Measurements from ENCODE around the gene B4GALNT4. TPM values are rescaled to one million over a fixed set of nuclear protein-coding genes. Genes with fewer than 3 reads are reported as not detected.

B4GALNT4 gene
- total RNA-seq, 2 donors from 2014 or later: 2.1 to 2.7 TPM

DNA sequence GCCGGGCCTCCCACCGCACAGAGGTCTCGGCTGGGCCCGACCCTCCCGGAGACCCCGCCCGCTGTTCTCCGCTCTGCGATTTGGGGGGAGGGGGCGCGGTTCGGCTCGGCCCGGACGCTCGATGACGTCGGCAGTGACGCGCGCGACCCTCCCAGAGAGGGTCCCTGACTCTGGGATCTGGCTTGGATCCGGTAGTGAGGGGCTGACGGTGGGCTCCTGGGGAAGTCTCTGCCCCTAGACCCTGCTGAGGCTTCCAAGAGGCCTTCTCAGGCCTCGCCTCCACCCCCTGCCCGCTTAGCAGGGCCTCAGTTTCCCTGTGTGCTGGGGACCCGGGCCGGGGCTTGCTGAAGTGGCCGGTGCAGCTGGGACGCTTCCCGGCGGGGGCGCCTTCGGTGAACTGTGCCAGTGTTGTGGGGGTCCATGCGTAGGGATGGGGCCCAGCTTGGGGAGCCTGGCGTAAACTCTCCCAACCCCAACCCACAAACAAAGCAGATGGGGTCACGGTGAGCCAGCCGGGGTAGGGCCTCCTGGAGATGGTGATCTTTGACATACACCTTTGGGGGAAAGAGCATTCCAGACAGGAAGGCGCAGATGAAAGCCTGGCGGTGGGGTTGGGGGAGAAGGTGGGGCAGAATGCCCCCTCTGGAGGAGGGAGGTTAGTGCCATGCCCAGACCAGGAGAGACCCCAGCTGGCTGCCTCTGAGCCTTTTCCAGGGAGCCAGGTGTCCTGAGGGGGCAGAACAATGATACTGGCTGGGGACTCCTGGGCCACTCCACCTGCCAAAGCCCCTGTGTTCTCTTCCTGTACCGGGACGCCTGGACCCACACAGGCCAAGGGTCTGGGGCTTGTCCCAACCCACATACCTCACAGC, 1.0 kb downstream of the B4GALNT4 start:
- no peak for ATAC-seq (replicated peaks in 1 of 2)
- peaks cover 2 to 7% of the 10 kb centered on the region in 2 donors for H3K36me3 Mint-ChIP-seq (ENCODE audit: insufficient read depth in 2 of 2)
- no peak overlapping the region for H3K27ac Mint-ChIP-seq

DNA sequence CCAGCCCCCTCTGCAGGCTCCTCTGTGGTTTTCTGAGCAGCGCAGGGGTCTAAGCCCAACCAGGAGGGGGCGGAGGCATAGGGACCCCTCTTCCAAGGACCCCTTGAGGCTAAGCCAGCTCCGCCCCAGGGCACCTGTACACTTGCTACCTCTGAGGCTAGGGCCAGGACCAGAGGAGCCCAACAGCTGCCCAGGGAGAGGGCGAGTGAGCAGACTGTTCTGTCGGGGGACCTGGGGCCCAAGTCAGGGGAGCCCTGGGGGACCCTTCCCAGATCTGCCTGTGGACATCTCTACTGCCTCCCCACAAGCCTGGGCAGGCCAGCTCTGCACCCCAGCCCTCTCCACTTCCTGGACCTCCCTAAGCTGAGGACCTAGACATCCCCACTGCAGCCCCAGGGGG, 1.8 kb downstream of the B4GALNT4 start:
- no peaks in the 10 kb centered on the region for H3K9me3 Mint-ChIP-seq
- peaks cover 2 to 7% of the 10 kb centered on the region in 2 donors for H3K36me3 Mint-ChIP-seq (ENCODE audit: insufficient read depth in 2 of 2)
- peak overlapping the region; percentile 13 to 21 for H3K4me3 Mint-ChIP-seq
- no peak overlapping the region for H3K27ac Mint-ChIP-seq
- no peak for ATAC-seq (replicated peaks in 1 of 2)
- no peak for DNase-seq
- H3K27me3 Mint-ChIP-seq (ENCODE audit: low read depth): peaks cover 34% of the 10 kb centered on the region
- H3K4me1 Mint-ChIP-seq (ENCODE audit: low read depth): peaks cover 14% of the 10 kb centered on the region

More for the DNA sequence above, 1.0 kb downstream of the B4GALNT4 start:
- Mint-ChIP-seq H3K4me1 (ENCODE audit: low read depth) (peaks cover 14% of the 10 kb centered on the region), H3K4me3 (peak overlapping the region; percentile 58 to 75), H3K9me3 (no peaks in the 10 kb centered on the region), H3K27me3 (ENCODE audit: low read depth) (peaks cover 34% of the 10 kb centered on the region)
- no peak for DNase-seq

DNA sequence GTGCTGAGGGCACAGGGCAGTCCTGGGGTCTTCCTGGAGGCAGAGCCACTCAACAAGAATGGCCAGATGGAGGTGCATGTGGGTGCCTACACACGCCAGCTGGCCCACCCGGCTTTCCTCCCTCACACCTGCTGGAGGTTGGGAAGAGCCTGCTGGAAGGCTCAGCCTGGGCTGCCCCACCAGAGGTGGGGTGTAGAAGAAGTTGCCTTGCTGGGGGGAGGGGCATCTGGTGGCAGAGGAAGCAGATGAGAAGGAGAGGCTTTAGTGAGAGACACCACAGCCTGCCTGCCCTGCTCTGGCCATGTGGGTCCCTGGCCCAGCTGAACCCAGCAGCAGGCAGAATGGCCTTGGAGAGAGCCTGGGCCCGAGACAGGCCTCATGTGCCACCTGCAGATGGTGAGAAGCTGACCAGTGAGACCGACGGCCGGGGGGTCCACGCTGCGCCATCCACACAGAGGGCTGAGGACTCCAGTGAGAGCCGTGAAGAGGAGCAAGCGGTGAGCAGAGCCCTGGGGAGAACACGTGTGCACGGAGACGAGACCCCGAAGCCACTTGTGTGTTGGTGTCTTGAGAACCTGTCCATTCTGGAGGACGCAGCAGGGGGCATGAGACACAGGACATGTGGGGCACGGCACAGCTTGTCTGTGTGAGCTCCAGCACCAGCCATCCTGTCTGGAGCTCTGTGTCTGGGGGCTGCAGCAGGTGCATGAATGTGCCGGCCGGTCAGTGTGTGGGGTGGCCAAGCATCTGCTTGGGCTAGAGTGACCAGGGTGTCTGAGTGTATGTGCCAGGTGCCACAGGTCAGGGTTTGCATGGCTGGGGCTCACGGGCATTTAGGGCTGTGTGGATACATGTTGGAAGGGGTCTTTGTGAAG, 2.7 kb downstream of the B4GALNT4 start:
- DNase-seq (no peak), ATAC-seq (replicated peaks in 1 of 2) (no peak)
- no peaks in the 10 kb centered on the region for H3K9me3 Mint-ChIP-seq
- H3K4me1 Mint-ChIP-seq (ENCODE audit: low read depth): peaks cover 14% of the 10 kb centered on the region
- peaks cover 33% of the 10 kb centered on the region for H3K27me3 Mint-ChIP-seq (ENCODE audit: low read depth)
- H3K36me3 Mint-ChIP-seq (ENCODE audit: insufficient read depth in 2 of 2): peaks cover 2 to 7% of the 10 kb centered on the region in 2 donors
- no peak overlapping the region for H3K4me3 Mint-ChIP-seq
- H3K27ac Mint-ChIP-seq: no peak overlapping the region

DNA sequence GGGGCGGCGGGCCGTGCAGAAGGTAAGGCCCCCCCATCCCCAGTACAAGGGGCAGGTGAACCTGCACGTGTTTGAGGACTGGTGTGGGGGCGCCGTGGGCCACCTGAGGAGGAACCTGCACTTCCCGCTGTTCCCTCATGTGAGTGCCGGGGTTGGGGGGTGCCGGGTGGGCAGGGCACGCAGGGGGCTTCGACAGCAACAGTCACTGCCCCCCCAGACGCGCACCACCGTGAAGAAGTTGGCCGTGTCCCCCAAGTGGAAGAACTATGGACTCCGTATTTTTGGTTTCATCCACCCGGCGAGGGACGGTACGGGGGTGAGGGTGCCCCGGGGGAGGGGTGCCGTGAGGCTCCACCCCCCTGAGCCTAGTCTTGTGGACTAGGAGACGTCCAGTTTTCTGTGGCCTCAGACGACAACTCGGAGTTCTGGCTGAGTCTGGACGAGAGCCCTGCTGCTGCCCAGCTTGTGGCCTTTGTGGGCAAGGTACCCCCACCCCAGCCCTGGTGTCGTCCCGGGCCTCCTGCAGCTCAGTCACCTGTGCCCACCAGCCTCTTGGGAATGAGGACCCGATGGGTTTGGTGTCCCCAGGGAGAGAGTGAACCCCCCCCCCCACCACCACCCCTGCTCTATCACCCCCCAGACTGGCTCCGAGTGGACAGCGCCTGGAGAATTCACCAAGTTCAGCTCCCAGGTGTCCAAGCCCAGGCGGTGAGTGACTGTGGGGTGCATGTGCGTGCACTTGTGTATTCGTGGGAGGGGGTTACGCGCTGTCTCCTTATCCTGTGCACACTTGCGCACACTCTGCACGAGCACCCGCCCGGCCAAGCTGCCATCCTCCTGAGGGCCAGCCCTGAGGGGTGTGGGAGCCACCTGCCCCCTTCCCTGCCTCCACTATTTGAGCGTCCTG, 3.8 kb downstream of the B4GALNT4 start:
- DNase-seq: no peak
- no peaks in the 10 kb centered on the region for H3K9me3 Mint-ChIP-seq
- H3K4me1 Mint-ChIP-seq (ENCODE audit: low read depth): peaks cover 9% of the 10 kb centered on the region
- peaks cover 22% of the 10 kb centered on the region for H3K27me3 Mint-ChIP-seq (ENCODE audit: low read depth)
- H3K27ac Mint-ChIP-seq: no peak overlapping the region
- no peak for ATAC-seq (replicated peaks in 1 of 2)
- H3K4me3 Mint-ChIP-seq: no peak overlapping the region
- H3K36me3 Mint-ChIP-seq (ENCODE audit: insufficient read depth in 2 of 2): peaks cover 2 to 7% of the 10 kb centered on the region in 2 donors

DNA sequence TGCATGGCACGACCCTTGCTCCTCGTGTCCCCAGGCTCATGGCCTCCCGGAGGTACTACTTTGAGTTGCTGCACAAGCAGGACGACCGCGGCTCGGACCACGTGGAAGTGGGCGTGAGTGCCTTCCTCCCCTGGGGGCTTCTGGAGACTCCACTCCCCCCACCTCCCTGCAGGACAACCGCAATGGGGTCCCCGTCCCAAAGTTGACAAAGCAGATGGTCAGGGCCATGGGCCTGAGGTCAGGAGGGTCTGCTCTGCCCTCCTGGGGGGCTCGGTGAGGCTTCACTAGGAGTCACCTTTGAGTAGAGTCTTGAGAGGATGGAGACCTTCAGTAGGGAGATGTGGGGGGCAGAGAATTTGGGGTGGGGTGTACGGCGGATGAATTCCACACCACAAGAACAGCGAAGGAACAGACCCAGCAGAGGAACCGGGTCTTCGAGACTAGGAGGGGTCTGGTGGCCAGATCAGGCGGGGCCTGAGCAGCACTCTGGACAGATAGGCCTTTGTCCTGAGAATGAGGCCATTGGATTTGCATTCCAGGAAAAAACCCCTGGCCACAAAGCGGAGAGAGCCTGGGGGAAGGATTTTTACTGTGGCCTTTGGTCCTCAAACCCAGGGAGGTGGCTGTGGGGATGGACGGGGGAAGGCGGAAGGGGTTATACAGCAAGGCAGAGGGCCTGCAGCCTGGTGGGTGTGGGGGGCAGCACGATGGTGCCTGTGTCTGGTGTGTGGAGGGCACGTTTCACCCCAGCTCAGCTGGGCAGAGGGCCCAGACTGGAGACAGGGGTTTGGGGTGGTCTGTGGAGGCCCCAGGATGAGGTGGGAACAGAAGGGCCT, 4.6 kb downstream of the B4GALNT4 start:
- no peak for DNase-seq
- peaks cover 15% of the 10 kb centered on the region for H3K27me3 Mint-ChIP-seq (ENCODE audit: low read depth)
- peaks cover 0 to 5% of the 10 kb centered on the region in 2 donors for H3K36me3 Mint-ChIP-seq (ENCODE audit: insufficient read depth in 2 of 2)
- no peak for ATAC-seq (replicated peaks in 1 of 2)
- H3K4me1 Mint-ChIP-seq (ENCODE audit: low read depth): peaks cover 3% of the 10 kb centered on the region
- H3K27ac Mint-ChIP-seq: no peak overlapping the region
- no peak overlapping the region for H3K4me3 Mint-ChIP-seq
- no peaks in the 10 kb centered on the region for H3K9me3 Mint-ChIP-seq

DNA sequence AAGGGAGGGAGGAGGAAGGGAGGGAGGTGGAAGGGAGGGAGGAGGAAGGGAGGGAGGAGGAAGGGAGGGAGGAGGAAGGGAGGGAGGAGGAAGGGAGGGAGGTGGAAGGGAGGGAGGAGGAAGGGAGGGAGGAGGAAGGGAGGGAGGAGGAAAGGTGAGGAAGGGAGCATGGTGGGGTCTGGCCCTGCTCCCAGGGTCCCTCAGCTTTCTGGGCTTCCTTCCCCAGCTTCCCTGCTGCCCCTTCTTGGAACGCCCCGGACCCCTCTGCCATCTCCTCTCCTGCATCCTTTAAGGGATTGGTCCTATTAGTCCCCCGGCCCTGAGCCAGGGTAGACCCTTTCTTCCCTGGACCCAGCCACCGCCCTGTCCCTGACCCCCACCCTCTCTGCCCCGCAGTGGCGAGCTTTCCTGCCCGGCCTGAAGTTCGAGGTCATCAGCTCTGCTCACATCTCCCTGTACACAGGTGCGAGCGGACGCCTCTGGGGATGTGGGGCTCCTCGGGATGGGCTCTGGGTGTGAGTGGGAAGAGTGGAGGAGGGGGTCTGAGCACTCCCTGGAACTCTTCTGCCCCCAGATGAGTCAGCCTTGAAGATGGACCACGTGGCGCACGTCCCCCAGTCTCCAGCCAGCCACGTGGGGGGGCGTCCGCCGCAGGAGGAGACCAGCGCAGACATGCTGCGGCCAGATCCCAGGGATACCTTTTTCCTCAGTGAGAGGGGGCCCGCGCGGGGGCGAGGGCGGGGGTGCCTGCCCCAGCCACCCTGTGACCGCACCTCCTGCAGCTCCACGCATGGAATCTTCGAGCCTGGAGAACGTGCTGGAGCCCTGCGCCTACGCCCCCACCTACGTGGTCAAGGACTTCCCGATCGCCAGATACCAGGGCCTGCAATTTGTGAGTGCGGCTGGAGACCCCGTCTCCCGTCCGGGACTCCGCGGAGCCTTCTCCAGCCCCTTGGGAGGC, 6.0 kb downstream of the B4GALNT4 start:
- no peak for ATAC-seq (replicated peaks in 1 of 2)
- Mint-ChIP-seq H3K27ac (no peak overlapping the region), H3K36me3 (ENCODE audit: insufficient read depth in 2 of 2) (peaks cover 0 to 5% of the 10 kb centered on the region in 2 donors)

DNA sequence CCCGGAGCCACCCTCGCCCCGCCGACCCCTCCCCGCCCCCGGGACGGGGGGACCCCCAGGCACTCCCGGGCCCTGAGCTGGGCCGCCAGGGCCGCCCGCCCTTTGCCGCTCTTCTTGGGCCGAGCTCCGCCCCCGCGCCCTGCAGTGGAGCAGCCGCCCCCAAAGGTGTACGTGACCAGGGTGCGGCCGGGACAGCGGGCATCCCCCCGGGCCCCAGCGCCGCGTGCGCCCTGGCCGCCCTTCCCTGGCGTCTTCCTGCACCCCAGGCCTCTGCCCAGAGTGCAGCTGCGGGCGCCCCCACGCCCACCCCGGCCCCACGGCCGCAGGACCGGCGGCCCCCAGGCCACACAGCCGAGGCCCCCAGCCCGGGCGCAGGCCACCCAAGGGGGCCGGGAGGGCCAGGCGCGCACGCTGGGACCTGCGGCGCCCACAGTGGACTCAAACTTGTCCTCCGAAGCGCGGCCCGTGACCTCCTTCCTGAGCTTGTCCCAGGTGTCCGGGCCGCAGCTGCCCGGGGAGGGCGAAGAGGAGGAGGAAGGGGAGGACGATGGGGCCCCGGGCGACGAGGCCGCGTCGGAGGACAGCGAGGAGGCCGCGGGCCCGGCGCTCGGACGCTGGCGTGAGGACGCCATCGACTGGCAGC, 7.4 kb downstream of the B4GALNT4 start:
- Mint-ChIP-seq H3K27ac (no peak overlapping the region), H3K4me3 (no peak overlapping the region), H3K4me1 (ENCODE audit: low read depth) (peaks cover 3% of the 10 kb centered on the region), H3K9me3 (no peaks in the 10 kb centered on the region), H3K36me3 (ENCODE audit: insufficient read depth in 2 of 2) (peaks cover 0 to 5% of the 10 kb centered on the region in 2 donors), H3K27me3 (ENCODE audit: low read depth) (no peaks in the 10 kb centered on the region)
- ATAC-seq (replicated peaks in 1 of 2): no peak
- DNase-seq: no peak

More for the DNA sequence above, 6.0 kb downstream of the B4GALNT4 start:
- no peaks in the 10 kb centered on the region for H3K9me3 Mint-ChIP-seq
- no peak for DNase-seq
- H3K4me3 Mint-ChIP-seq: no peak overlapping the region
- peaks cover 3% of the 10 kb centered on the region for H3K4me1 Mint-ChIP-seq (ENCODE audit: low read depth)
- peaks cover 11% of the 10 kb centered on the region for H3K27me3 Mint-ChIP-seq (ENCODE audit: low read depth)

DNA sequence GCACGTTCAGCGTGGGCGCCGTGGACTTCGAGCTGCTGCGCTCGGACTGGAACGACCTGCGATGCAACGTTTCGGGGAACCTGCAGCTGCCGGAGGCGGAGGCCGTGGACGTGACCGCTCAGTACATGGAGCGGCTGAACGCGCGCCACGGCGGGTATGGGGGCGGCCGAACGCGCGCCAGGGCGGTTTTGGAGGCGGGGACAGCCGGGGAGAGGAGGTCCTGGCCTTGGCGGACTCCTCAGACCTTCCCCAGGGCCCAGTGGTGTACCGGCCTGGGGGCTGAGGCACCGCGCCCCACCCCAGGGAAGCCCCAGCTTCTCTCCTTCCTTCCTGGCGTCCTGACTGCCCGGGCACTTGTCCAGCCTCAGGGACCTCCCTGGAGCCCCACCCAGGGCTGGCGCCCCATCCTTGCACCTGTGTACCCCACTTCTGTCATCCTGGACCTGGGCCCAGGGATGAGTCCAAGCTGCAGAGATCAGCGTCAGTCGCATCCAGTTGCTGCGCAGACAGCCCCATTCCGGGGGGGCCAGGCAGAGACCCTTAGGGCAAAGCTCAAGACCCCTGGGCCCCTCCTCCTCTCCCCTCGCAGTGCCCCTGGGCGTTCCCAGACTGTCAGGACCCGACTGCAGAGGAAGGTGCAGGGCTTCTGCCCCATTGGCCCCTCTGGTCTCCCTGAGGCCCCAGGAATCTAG, 8.0 kb downstream of the B4GALNT4 start:
- Mint-ChIP-seq H3K27me3 (ENCODE audit: low read depth) (no peaks in the 10 kb centered on the region), H3K4me1 (ENCODE audit: low read depth) (peaks cover 3% of the 10 kb centered on the region), H3K9me3 (no peaks in the 10 kb centered on the region), H3K27ac (no peak overlapping the region), H3K36me3 (ENCODE audit: insufficient read depth in 2 of 2) (peaks cover 0 to 5% of the 10 kb centered on the region in 2 donors), H3K4me3 (no peak overlapping the region)
- ATAC-seq (replicated peaks in 1 of 2) (no peak), DNase-seq (no peak)

DNA sequence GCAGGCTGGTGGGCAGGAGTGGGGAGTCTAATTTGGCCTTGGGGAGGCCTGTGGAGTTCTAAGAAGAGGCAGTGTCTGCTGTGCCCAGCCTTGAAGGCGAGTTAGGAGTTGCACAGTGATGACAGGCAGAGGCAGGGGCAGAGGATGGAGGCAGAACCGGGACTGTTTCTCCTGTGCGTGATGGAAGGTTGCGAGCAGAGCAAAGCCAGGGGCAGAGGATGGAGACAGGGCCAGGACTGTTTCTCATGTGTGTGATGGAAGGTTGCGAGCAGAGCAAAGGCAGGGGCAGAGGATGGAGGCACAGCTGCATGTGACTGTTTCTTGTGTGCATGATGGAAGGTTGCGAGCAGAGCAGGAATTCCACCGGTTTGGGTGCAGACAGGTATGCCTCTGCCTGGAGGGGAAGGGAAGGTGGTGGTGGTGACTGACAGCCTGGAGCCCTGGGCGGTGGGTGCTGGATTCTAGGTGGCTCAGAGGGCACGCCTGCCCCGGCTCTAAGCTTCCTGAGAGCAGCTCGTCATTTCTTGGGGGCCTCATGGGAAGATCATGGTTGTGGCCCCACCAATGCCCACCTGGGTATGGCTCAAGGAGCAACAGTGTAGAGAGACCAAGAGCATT, 8.7 kb downstream of the B4GALNT4 start:
- Mint-ChIP-seq H3K27ac (no peak overlapping the region), H3K4me1 (ENCODE audit: low read depth) (peaks cover 3% of the 10 kb centered on the region), H3K36me3 (ENCODE audit: insufficient read depth in 2 of 2) (peaks cover 0 to 5% of the 10 kb centered on the region in 2 donors), H3K9me3 (no peaks in the 10 kb centered on the region), H3K4me3 (no peak overlapping the region), H3K27me3 (ENCODE audit: low read depth) (peaks cover 2% of the 10 kb centered on the region)
- no peak for DNase-seq
- no peak for ATAC-seq (replicated peaks in 1 of 2)
